MM.1S (cell line): ENCODE measurements around the gene UNC13C.

Experiments
- DNase-seq: peaks from one replicate; pipeline ENCODE4 v3.0.0-alpha.2; 2015
- H2AFZ ChIP-seq: fragments of 300-600 bp; sonication (generic); 2 replicates; pipeline ENCODE4 v1.6.0; 2016; ENCODE audit warnings: antibody characterized with exemption, low read length
- H3F3A ChIP-seq: fragments of 300-600 bp; sonication (generic); 2 replicates; pipeline ENCODE4 v1.6.1; 2016; ENCODE audit warnings: mild to moderate bottlenecking, antibody characterized with exemption, low read length, moderate library complexity, mixed read lengths; ENCODE audit not compliant: insufficient read depth
- H3K27ac ChIP-seq: fragments of 300-600 bp; sonication (generic); 2 replicates; pipeline ENCODE4 v1.5.1; 2016; ENCODE audit warnings: mild to moderate bottlenecking, low read length
- H3K27me3 ChIP-seq: fragments of 300-600 bp; sonication (generic); replicated peaks from 2 replicates; pipeline ENCODE4 v1.6.0; 2016; ENCODE audit warnings: low read length; ENCODE audit not compliant: insufficient read depth
- H3K36me3 ChIP-seq: fragments of 300-600 bp; sonication (generic); replicated peaks from 2 replicates; pipeline ENCODE4 v1.6.1; 2016; ENCODE audit warnings: mild to moderate bottlenecking, low read length, mixed read lengths; ENCODE audit not compliant: insufficient read depth
- H3K4me1 ChIP-seq: fragments of 300-600 bp; sonication (generic); 2 replicates; pipeline ENCODE4 v1.6.1; 2016; ENCODE audit warnings: low read length, mixed read lengths
- H3K4me2 ChIP-seq: fragments of 300-600 bp; sonication (generic); 2 replicates; pipeline ENCODE4 v1.6.0; 2016; ENCODE audit warnings: low read depth, low read length
- H3K4me3 ChIP-seq: fragments of 300-600 bp; sonication (generic); 2 replicates; pipeline ENCODE4 v1.5.1; 2016; ENCODE audit warnings: low read length, mixed read lengths
- H3K79me2 ChIP-seq: fragments of 300-600 bp; sonication (generic); 2 replicates; pipeline ENCODE4 v1.6.1; 2016; ENCODE audit warnings: mixed run types, low read length, mixed read lengths
- H3K9ac ChIP-seq: fragments of 300-600 bp; sonication (generic); 2 replicates; pipeline ENCODE4 v1.6.1; 2016; ENCODE audit warnings: low read length, mixed read lengths
- H3K9me2 ChIP-seq: fragments of 300-600 bp; sonication (generic); replicated peaks from 2 replicates; pipeline ENCODE4 v1.6.1; 2016; ENCODE audit warnings: mild to moderate bottlenecking, low read length, mixed read lengths; ENCODE audit not compliant: insufficient read depth
- H3K9me3 ChIP-seq: fragments of 300-600 bp; sonication (generic); replicated peaks from 2 replicates; pipeline ENCODE4 v1.6.1; 2016; ENCODE audit warnings: mild to moderate bottlenecking, low read length, mixed read lengths; ENCODE audit not compliant: insufficient read depth
- H4K20me1 ChIP-seq: fragments of 300-600 bp; sonication (generic); 2 replicates; pipeline ENCODE4 v1.6.1; 2016; ENCODE audit warnings: mild to moderate bottlenecking, low read length, moderate library complexity, mixed read lengths; ENCODE audit not compliant: insufficient read depth
- EZH2 ChIP-seq: fragments of 300-600 bp; sonication (generic); optimal IDR thresholded peaks from 2 replicates; pipeline ENCODE3; 2017; ENCODE audit warnings: low read depth, mild to moderate bottlenecking, antibody characterized with exemption, low read length, mixed read lengths
- EZH2phosphoT487 ChIP-seq: fragments of 300-600 bp; sonication (generic); IDR thresholded peaks from 2 replicates; pipeline ENCODE4 v1.6.1; 2018; ENCODE audit warnings: antibody characterized with exemption, low read length
- TF ChIP-seq, protein P1 (sequence below): fragments of 300-600 bp; sonication (generic); IDR thresholded peaks from 2 replicates; pipeline ENCODE4 v1.5.1; 2016; ENCODE audit warnings: antibody characterized with exemption, low read length, mixed read lengths

UNC13C gene

GRCh38 chr15:54640873-54641272 lies 662.6 kb downstream of the UNC13C start:
- no peak overlapping the region for H3K9ac ChIP-seq
- H2AFZ ChIP-seq, result no peak overlapping the region
- H3K9me3 ChIP-seq, result no peaks in the 10 kb centered on the region
- no peak overlapping the region for H3K27ac ChIP-seq
- no peaks in the 10 kb centered on the region for H4K20me1 ChIP-seq
- no peaks in the 10 kb centered on the region for H3K27me3 ChIP-seq
- DNase-seq, result no peak
- H3K4me3 ChIP-seq, result no peak overlapping the region
- H3K36me3 ChIP-seq, result no peaks in the 10 kb centered on the region
- no peaks in the 10 kb centered on the region for H3K79me2 ChIP-seq
- H3K9me2 ChIP-seq, result no peaks in the 10 kb centered on the region
- no peak overlapping the region for H3K4me2 ChIP-seq
- H3F3A ChIP-seq, result no peaks in the 10 kb centered on the region
- H3K4me1 ChIP-seq, result no peaks in the 10 kb centered on the region
- TF ChIP-seq, protein P1, sequence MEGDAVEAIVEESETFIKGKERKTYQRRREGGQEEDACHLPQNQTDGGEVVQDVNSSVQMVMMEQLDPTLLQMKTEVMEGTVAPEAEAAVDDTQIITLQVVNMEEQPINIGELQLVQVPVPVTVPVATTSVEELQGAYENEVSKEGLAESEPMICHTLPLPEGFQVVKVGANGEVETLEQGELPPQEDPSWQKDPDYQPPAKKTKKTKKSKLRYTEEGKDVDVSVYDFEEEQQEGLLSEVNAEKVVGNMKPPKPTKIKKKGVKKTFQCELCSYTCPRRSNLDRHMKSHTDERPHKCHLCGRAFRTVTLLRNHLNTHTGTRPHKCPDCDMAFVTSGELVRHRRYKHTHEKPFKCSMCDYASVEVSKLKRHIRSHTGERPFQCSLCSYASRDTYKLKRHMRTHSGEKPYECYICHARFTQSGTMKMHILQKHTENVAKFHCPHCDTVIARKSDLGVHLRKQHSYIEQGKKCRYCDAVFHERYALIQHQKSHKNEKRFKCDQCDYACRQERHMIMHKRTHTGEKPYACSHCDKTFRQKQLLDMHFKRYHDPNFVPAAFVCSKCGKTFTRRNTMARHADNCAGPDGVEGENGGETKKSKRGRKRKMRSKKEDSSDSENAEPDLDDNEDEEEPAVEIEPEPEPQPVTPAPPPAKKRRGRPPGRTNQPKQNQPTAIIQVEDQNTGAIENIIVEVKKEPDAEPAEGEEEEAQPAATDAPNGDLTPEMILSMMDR, result no peak

GRCh38 chr15:54644796-54645195 lies 666.6 kb downstream of the UNC13C start:
- no peaks in the 10 kb centered on the region for H3F3A ChIP-seq
- no peaks in the 10 kb centered on the region for H3K36me3 ChIP-seq
- H3K9ac ChIP-seq, result no peak overlapping the region
- H3K9me2 ChIP-seq, result no peaks in the 10 kb centered on the region
- DNase-seq, result no peak
- H3K4me2 ChIP-seq, result no peak overlapping the region
- no peak overlapping the region for H3K27ac ChIP-seq
- no peaks in the 10 kb centered on the region for H3K9me3 ChIP-seq
- no peaks in the 10 kb centered on the region for H3K4me1 ChIP-seq
- no peak overlapping the region for H2AFZ ChIP-seq
- TF ChIP-seq EZH2phosphoT487 (no peak), EZH2 (no peak)
- TF ChIP-seq, protein P1, result no peak
- no peaks in the 10 kb centered on the region for H4K20me1 ChIP-seq
- no peaks in the 10 kb centered on the region for H3K27me3 ChIP-seq
- no peaks in the 10 kb centered on the region for H3K79me2 ChIP-seq
- H3K4me3 ChIP-seq, result no peak overlapping the region

DNA sequence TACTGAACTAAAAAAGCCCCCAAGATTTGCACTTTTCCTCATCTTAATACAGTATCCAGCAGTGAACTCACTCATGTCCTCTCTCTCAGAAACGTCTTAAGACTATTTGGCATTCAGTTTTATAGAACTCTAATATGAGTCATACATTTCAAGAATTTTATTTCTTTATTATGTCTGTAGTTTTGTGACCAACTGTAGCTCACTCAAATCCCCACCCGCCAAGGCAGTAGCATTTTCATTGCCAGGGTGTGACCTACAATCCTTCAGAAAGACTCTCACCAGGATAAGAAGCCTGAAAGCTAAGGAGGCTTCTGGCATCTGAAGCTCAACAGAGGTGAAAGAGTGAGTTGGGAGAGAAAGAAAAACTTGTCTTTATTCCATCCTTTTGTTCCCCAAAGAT lies 681.4 kb downstream of the UNC13C start:
- Histone ChIP-seq H3K27ac (no peak overlapping the region), H3K4me2 (no peak overlapping the region), H3K4me3 (no peak overlapping the region), H3K4me1 (0 out of 2 replicates have a peak, but pooled peaks cover 4% of the 10 kb centered on the region), H3K27me3 (no peaks in the 10 kb centered on the region), H3K9me3 (no peaks in the 10 kb centered on the region), H4K20me1 (no peaks in the 10 kb centered on the region), H3K9me2 (no peaks in the 10 kb centered on the region), H2AFZ (no peak overlapping the region), H3F3A (no peaks in the 10 kb centered on the region), H3K79me2 (no peaks in the 10 kb centered on the region), H3K36me3 (no peaks in the 10 kb centered on the region), H3K9ac (no peak overlapping the region)
- DNase-seq, result no peak
- TF ChIP-seq EZH2phosphoT487, result no peak
- TF ChIP-seq, protein P1, result no peak
- TF ChIP-seq EZH2, result no peak
